ENCODE measurements around the gene RAD51B. TPM values are rescaled to one million over a fixed set of nuclear protein-coding genes. Genes with fewer than 3 reads are reported as not detected.
"Not testable (repeated sequence)": the region's sequence is repeated elsewhere in the genome, so short reads cannot be mapped to it uniquely, and the experiment has no call there.

RAD51B gene
- total RNA-seq, 1 donor from 2014 or later: 28.5 TPM

- no peaks in the 10 kb centered on the region for H3K36me3 ChIP-seq
- intact Hi-C loops (cut with DNase I): no loop called here
- TF ChIP-seq POLR2A (IDR thresholded peaks at IDR 0.05) (no peak), CTCF (IDR thresholded peaks at IDR 0.05) (no peak), POLR2AphosphoS5 (IDR thresholded peaks at IDR 0.05; ENCODE audit: insufficient read depth in 1 of 2, low read depth in 1 of 2) (no peak)
- H3K27me3 ChIP-seq: no peaks in the 10 kb centered on the region
- no peak overlapping the region for H3K4me3 ChIP-seq
- H3K4me1 ChIP-seq: peaks cover 18% of the 10 kb centered on the region
- H3K9me3 ChIP-seq: no peaks in the 10 kb centered on the region
- no peak for DNase-seq (ENCODE audit: extremely low spot score in 2 of 2)
- H3K27ac ChIP-seq: no peak overlapping the region
Observed at GRCh38 chr14:68696721-68697495, 877.3 kb downstream of the RAD51B start.

- H3K36me3 ChIP-seq; DNase-seq (ENCODE audit: extremely low spot score in 2 of 2); H3K27ac ChIP-seq; intact Hi-C loops (cut with DNase I); H3K27me3 ChIP-seq; H3K9me3 ChIP-seq; H3K4me3 ChIP-seq: not testable (repeated sequence)
- peaks cover 31% of the 10 kb centered on the region for H3K4me1 ChIP-seq
Observed at GRCh38 chr14:68698773-68699172, 879.2 kb downstream of the RAD51B start.

- Histone ChIP-seq H3K36me3 (no peaks in the 10 kb centered on the region), H3K9me3 (no peaks in the 10 kb centered on the region), H3K4me3 (no peak overlapping the region), H3K27ac (peak overlapping the region; percentile 9), H3K4me1 (peaks cover 37% of the 10 kb centered on the region), H3K27me3 (no peaks in the 10 kb centered on the region)
- no peak for DNase-seq (ENCODE audit: extremely low spot score in 2 of 2)
- TF ChIP-seq POLR2A (IDR thresholded peaks at IDR 0.05): no peak
- no peak for TF ChIP-seq CTCF (IDR thresholded peaks at IDR 0.05)
- TF ChIP-seq POLR2AphosphoS5 (IDR thresholded peaks at IDR 0.05; ENCODE audit: insufficient read depth in 1 of 2, low read depth in 1 of 2): no peak
- intact Hi-C loops (cut with DNase I): no loop called here
Observed at GRCh38 chr14:68701001-68701741, 881.6 kb downstream of the RAD51B start.

- intact Hi-C loops (cut with DNase I): no loop called here
- Histone ChIP-seq H3K27me3 (no peaks in the 10 kb centered on the region), H3K4me3 (no peak overlapping the region), H3K9me3 (no peaks in the 10 kb centered on the region), H3K27ac (no peak overlapping the region), H3K4me1 (peaks cover 47% of the 10 kb centered on the region), H3K36me3 (no peaks in the 10 kb centered on the region)
- DNase-seq (ENCODE audit: extremely low spot score in 2 of 2): no peak
- no peak for TF ChIP-seq POLR2AphosphoS5 (IDR thresholded peaks at IDR 0.05; ENCODE audit: insufficient read depth in 1 of 2, low read depth in 1 of 2)
- no peak for TF ChIP-seq POLR2A (IDR thresholded peaks at IDR 0.05)
- no peak for TF ChIP-seq CTCF (IDR thresholded peaks at IDR 0.05)
Observed at GRCh38 chr14:68702135-68702534, 882.6 kb downstream of the RAD51B start.

GRCh38 chr14:68702578-68702977, 883.0 kb downstream of the RAD51B start:
- no peaks in the 10 kb centered on the region for H3K9me3 ChIP-seq
- TF ChIP-seq POLR2AphosphoS5 (IDR thresholded peaks at IDR 0.05; ENCODE audit: insufficient read depth in 1 of 2, low read depth in 1 of 2) (no peak), POLR2A (IDR thresholded peaks at IDR 0.05) (no peak), CTCF (IDR thresholded peaks at IDR 0.05) (no peak)
- H3K4me1 ChIP-seq: peaks cover 47% of the 10 kb centered on the region
- no peaks in the 10 kb centered on the region for H3K27me3 ChIP-seq
- intact Hi-C loops (cut with DNase I): no loop called here
- H3K27ac ChIP-seq: no peak overlapping the region
- no peak overlapping the region for H3K4me3 ChIP-seq
- H3K36me3 ChIP-seq: no peaks in the 10 kb centered on the region
- DNase-seq (ENCODE audit: extremely low spot score in 2 of 2): no peak

Data from vagina (tissue), 2 donors.